Erythroblast (primary cell): ENCODE results near the gene ST3GAL4.

Source experiments
- GATA1 ChIP-seq: IDR thresholded peaks from 2 replicates; pipeline ENCODE4 v1.6.1; 2011; ENCODE audit warnings: low read depth, mild to moderate bottlenecking, control low read depth, low read length, moderate library complexity
- POLR2A ChIP-seq: IDR thresholded peaks from 2 replicates; pipeline ENCODE4 v1.6.1; 2011; ENCODE audit warnings: mild to moderate bottlenecking, low read length

GRCh38 chr11:126443120-126443519 is 87.6 kb downstream of the ST3GAL4 start:
- TF ChIP-seq POLR2A (no peak), GATA1 (no peak)
